HTR-8/SVneo (cell line): Measurements from ENCODE around the gene TSHR.
A peak's percentile ranks its signal among the peaks of the same experiment; 100 is the strongest.
"Not testable (repeated sequence)": the region's sequence is repeated elsewhere in the genome, so short reads cannot be mapped to it uniquely, and the experiment has no call there.

Experiments
- DNase-seq: peaks from one replicate; pipeline ENCODE4 v3.0.0; 2011; ENCODE audit warnings: low spot score, mixed read lengths; ENCODE audit not compliant: insufficient read length
- FAIRE-seq: peaks from 2 replicates; lab custom pipeline; 2011; peaks lifted over from hg19 to GRCh38; lab: Jason Lieb, UNC

Gene TSHR

GRCh38 chr14:80988192-80988591 lies 32.8 kb downstream of the TSHR start:
- FAIRE-seq (no peak), DNase-seq (no peak)

GRCh38 chr14:80988735-80989429 lies 33.5 kb downstream of the TSHR start:
- DNase-seq (no peak), FAIRE-seq (no peak)

GRCh38 chr14:80992580-80992979 lies 37.2 kb downstream of the TSHR start:
- no peak for FAIRE-seq
- DNase-seq = no peak

- peak; percentile 31 for FAIRE-seq
Observed at GRCh38 chr14:80996049-80996901, 40.9 kb downstream of the TSHR start.

GRCh38 chr14:81001447-81001846 lies 46.0 kb downstream of the TSHR start:
- no peak for DNase-seq
- no peak for FAIRE-seq

More at GRCh38 chr14:80996049-80996901, 40.9 kb downstream of the TSHR start:
- DNase-seq = peak; percentile 67

GRCh38 chr14:81004575-81004974 lies 49.2 kb downstream of the TSHR start:
- no peak for FAIRE-seq

GRCh38 chr14:81005540-81006228 lies 50.3 kb downstream of the TSHR start:
- FAIRE-seq (no peak), DNase-seq (no peak)

More at GRCh38 chr14:81004575-81004974, 49.2 kb downstream of the TSHR start:
- DNase-seq = no peak

GRCh38 chr14:81006266-81006665 lies 50.8 kb downstream of the TSHR start:
- FAIRE-seq = no peak
- DNase-seq = no peak

GRCh38 chr14:81007131-81007530 lies 51.7 kb downstream of the TSHR start:
- no peak for FAIRE-seq
- no peak for DNase-seq

GRCh38 chr14:81009346-81009745 lies 53.9 kb downstream of the TSHR start:
- DNase-seq = no peak
- no peak for FAIRE-seq

GRCh38 chr14:81018251-81018650 lies 62.8 kb downstream of the TSHR start:
- DNase-seq = no peak
- no peak for FAIRE-seq

- no peak for DNase-seq
- FAIRE-seq = no peak
Observed at GRCh38 chr14:81018684-81019083, 63.3 kb downstream of the TSHR start.

GRCh38 chr14:81019113-81019512 lies 63.7 kb downstream of the TSHR start:
- not testable (repeated sequence) for FAIRE-seq, DNase-seq

- DNase-seq = no peak
- no peak for FAIRE-seq
Observed at GRCh38 chr14:81023095-81023710, 67.8 kb downstream of the TSHR start.

GRCh38 chr14:81028461-81028860 lies 73.0 kb downstream of the TSHR start:
- no peak for FAIRE-seq
- no peak for DNase-seq

GRCh38 chr14:81031488-81031887 lies 76.1 kb downstream of the TSHR start:
- DNase-seq = no peak
- FAIRE-seq = no peak

- no peak for DNase-seq
- no peak for FAIRE-seq
Observed at GRCh38 chr14:81033698-81034240, 78.3 kb downstream of the TSHR start.

- no peak for FAIRE-seq
- no peak for DNase-seq
Observed at GRCh38 chr14:81042438-81042837, 87.0 kb downstream of the TSHR start.

- DNase-seq (no peak), FAIRE-seq (peak; percentile 28)
Observed at GRCh38 chr14:81051547-81051946, 96.1 kb downstream of the TSHR start.

GRCh38 chr14:81054057-81054456 lies 98.6 kb downstream of the TSHR start:
- not testable (repeated sequence) for FAIRE-seq

More at GRCh38 chr14:81054057-81054456, 98.6 kb downstream of the TSHR start:
- DNase-seq = not testable (repeated sequence)
